ENCODE data around the gene TMC2. TPM values are rescaled to one million over a fixed set of nuclear protein-coding genes. Genes with fewer than 3 reads are reported as not detected.

Gene TMC2
- total and polyA plus RNA-seq, 10 donors = 0.07 to 1.2 (median 0.13) TPM; not detected in 2

GRCh38 chr20:2606507-2607006 is 70.2 kb downstream of the TMC2 start:
- Histone ChIP-seq H3K27ac (no peak overlapping the region), H3K4me3 (no peak overlapping the region), H3K36me3 (no peaks in the 10 kb centered on the region), H3K4me1 (no peaks in the 10 kb centered on the region), H3K9me3 (peaks cover 0 to 40% (median 27%) of the 10 kb centered on the region in 8 donors), H3K27me3 (replicated peaks in 1 of 7) (peaks cover 0 to 20% (median 0%) of the 10 kb centered on the region in 7 donors)
- intact Hi-C loops (cut with DNase I; ENCODE audit: low total_unique reads) = no loop called here
- TF ChIP-seq POLR2A (IDR thresholded peaks at IDR 0.05) (no peak), POLR2AphosphoS5 (IDR thresholded peaks at IDR 0.05) (no peak)
- TF ChIP-seq, protein P1, sequence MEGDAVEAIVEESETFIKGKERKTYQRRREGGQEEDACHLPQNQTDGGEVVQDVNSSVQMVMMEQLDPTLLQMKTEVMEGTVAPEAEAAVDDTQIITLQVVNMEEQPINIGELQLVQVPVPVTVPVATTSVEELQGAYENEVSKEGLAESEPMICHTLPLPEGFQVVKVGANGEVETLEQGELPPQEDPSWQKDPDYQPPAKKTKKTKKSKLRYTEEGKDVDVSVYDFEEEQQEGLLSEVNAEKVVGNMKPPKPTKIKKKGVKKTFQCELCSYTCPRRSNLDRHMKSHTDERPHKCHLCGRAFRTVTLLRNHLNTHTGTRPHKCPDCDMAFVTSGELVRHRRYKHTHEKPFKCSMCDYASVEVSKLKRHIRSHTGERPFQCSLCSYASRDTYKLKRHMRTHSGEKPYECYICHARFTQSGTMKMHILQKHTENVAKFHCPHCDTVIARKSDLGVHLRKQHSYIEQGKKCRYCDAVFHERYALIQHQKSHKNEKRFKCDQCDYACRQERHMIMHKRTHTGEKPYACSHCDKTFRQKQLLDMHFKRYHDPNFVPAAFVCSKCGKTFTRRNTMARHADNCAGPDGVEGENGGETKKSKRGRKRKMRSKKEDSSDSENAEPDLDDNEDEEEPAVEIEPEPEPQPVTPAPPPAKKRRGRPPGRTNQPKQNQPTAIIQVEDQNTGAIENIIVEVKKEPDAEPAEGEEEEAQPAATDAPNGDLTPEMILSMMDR (IDR thresholded peaks at IDR 0.05 in 8 of 11, conservative IDR thresholded peaks at IDR 0.05 in 3 of 11) = no peak
- DNase-seq = no peak
- 89 to 97% (median 93%) methylated on average over 1 of the region's 1 CpG for WGBS, 5 donors

- H3K4me3 ChIP-seq = no peak overlapping the region
- DNase-seq = no peak
- H3K4me1 ChIP-seq = no peaks in the 10 kb centered on the region
- 78 to 91% (median 86%) methylated on average over 6 of the region's 6 CpGs for WGBS, 5 donors
- H3K9me3 ChIP-seq = peaks cover 0 to 30% (median 25%) of the 10 kb centered on the region in 8 donors
- intact Hi-C loops (cut with DNase I; ENCODE audit: low total_unique reads) = no loop called here
- H3K27ac ChIP-seq = no peak overlapping the region
- H3K27me3 ChIP-seq (replicated peaks in 1 of 7) = peaks cover 0 to 23% (median 0%) of the 10 kb centered on the region in 7 donors
- TF ChIP-seq POLR2AphosphoS5 (IDR thresholded peaks at IDR 0.05) (no peak), POLR2A (IDR thresholded peaks at IDR 0.05) (no peak)
- TF ChIP-seq, protein P1 (IDR thresholded peaks at IDR 0.05 in 8 of 11, conservative IDR thresholded peaks at IDR 0.05 in 3 of 11) = no peak
- no peaks in the 10 kb centered on the region for H3K36me3 ChIP-seq
Observed at GRCh38 chr20:2610326-2610725, 74.0 kb downstream of the TMC2 start.

GRCh38 chr20:2610941-2611720 is 74.8 kb downstream of the TMC2 start:
- no peaks in the 10 kb centered on the region for H3K4me1 ChIP-seq
- intact Hi-C loops (cut with DNase I; ENCODE audit: low total_unique reads) = no loop called here
- H3K27ac ChIP-seq = no peak overlapping the region
- DNase-seq = no peak
- H3K36me3 ChIP-seq = no peaks in the 10 kb centered on the region
- TF ChIP-seq POLR2AphosphoS5 (IDR thresholded peaks at IDR 0.05) = no peak
- TF ChIP-seq POLR2A (IDR thresholded peaks at IDR 0.05) = no peak
- TF ChIP-seq, protein P1 (IDR thresholded peaks at IDR 0.05 in 8 of 11, conservative IDR thresholded peaks at IDR 0.05 in 3 of 11) = no peak
- peaks cover 0 to 23% (median 0%) of the 10 kb centered on the region in 7 donors for H3K27me3 ChIP-seq (replicated peaks in 1 of 7)
- WGBS, 5 donors = 70 to 88% (median 75%) methylated on average over 6 of the region's 6 CpGs
- peaks cover 0 to 22% (median 17%) of the 10 kb centered on the region in 8 donors for H3K9me3 ChIP-seq
- H3K4me3 ChIP-seq = no peak overlapping the region

- Histone ChIP-seq H3K4me1 (no peaks in the 10 kb centered on the region), H3K36me3 (no peaks in the 10 kb centered on the region), H3K27ac (no peak overlapping the region), H3K27me3 (replicated peaks in 1 of 7) (peaks cover 0 to 28% (median 0%) of the 10 kb centered on the region in 7 donors), H3K9me3 (peaks cover 0 to 13% (median 7%) of the 10 kb centered on the region in 8 donors), H3K4me3 (no peak overlapping the region)
- 87 to 96% (median 93%) methylated on average over 3 of the region's 3 CpGs for WGBS, 5 donors
- no peak for DNase-seq
- intact Hi-C loops (cut with DNase I; ENCODE audit: low total_unique reads) = no loop called here
- TF ChIP-seq POLR2A (IDR thresholded peaks at IDR 0.05) (no peak), POLR2AphosphoS5 (IDR thresholded peaks at IDR 0.05) (no peak)
- TF ChIP-seq, protein P1 (IDR thresholded peaks at IDR 0.05 in 8 of 11, conservative IDR thresholded peaks at IDR 0.05 in 3 of 11) = no peak
Observed at GRCh38 chr20:2612073-2612472, 75.7 kb downstream of the TMC2 start.

Measured in spleen (tissue), 11 donors.